Esophagus (tissue), 2 donors: ENCODE data around the gene GPRIN3. TPM values are rescaled to one million over a fixed set of nuclear protein-coding genes. Genes with fewer than 3 reads are reported as not detected.
A peak's percentile ranks its signal among the peaks of the same experiment; 100 is the strongest.
"Not testable (repeated sequence)": the region's sequence is repeated elsewhere in the genome, so short reads cannot be mapped to it uniquely, and the experiment has no call there.

Experiments used
- H3K27ac ChIP-seq, 2 donors: one replicate each; pipeline ENCODE4 v1.5.1; 2013; ENCODE audit warnings: low read depth in 2 of 2, mild to moderate bottlenecking in 2 of 2, inconsistent platforms in 1 of 2, low read length in 1 of 2, moderate library complexity in 1 of 2
- H3K27me3 ChIP-seq, 2 donors: one replicate each; pipeline ENCODE4 v1.6.1; 2013; ENCODE audit warnings: low read length in 2 of 2, control low read depth in 1 of 2, mild to moderate bottlenecking in 1 of 2; ENCODE audit not compliant: insufficient read depth in 2 of 2, control insufficient read depth in 1 of 2
- H3K36me3 ChIP-seq, 2 donors: one replicate each; pipeline ENCODE4 v1.6.1; 2013; ENCODE audit warnings: low read length in 1 of 2; ENCODE audit not compliant: control insufficient read depth in 2 of 2, insufficient read depth in 2 of 2
- H3K4me1 ChIP-seq, 2 donors: one replicate each; pipeline ENCODE4 v1.6.1; 2013; ENCODE audit warnings: low read length in 1 of 2; ENCODE audit not compliant: control insufficient read depth in 2 of 2, insufficient read depth in 2 of 2
- H3K4me3 ChIP-seq, 2 donors: one replicate each; pipeline ENCODE4 v1.5.1; 2013; ENCODE audit warnings: low read length in 2 of 2, mild to moderate bottlenecking in 2 of 2, low read depth in 1 of 2, moderate library complexity in 1 of 2
- H3K9me3 ChIP-seq, 2 donors: one replicate each; pipeline ENCODE4 v1.6.1; 2013; ENCODE audit warnings: mild to moderate bottlenecking in 2 of 2, low read depth in 1 of 2, low read length in 1 of 2, moderate library complexity in 1 of 2; ENCODE audit not compliant: control insufficient read depth in 2 of 2, insufficient read depth in 1 of 2
- WGBS, 2 donors: extraction: QIAGEN DNeasy Blood & Tissue Kit; methylation state at CpG; one replicate each; pipeline ENCODE4 v1.1.7; 2013; 5-methylcytosine and 5-hydroxymethylcytosine counted together
- polyA plus RNA-seq, 2 donors: library from polyadenylated mRNA; stranded (reverse); fragments of 200-250 nt; gene quantifications; one replicate each; pipeline ENCODE4 v1.2.3, GENCODE V29; 2013
- donor health status: healthy with polysubstance abuse.
- donor health status: Bipolar disorder and iron deficiency.

The GPRIN3 gene
- polyA plus RNA-seq, 2 donors, result 0.20 to 0.24 TPM

GRCh38 chr4:89316211-89316610 is 8.6 kb upstream of the GPRIN3 start:
- Histone ChIP-seq H3K4me1 (no peaks in the 10 kb centered on the region), H3K27me3 (no peaks in the 10 kb centered on the region), H3K27ac (no peak overlapping the region), H3K4me3 (no peak overlapping the region), H3K9me3 (no peaks in the 10 kb centered on the region), H3K36me3 (no peaks in the 10 kb centered on the region)
- 78 to 92% methylated on average over 1 of the region's 1 CpG for WGBS, 2 donors

GRCh38 chr4:89314291-89314690 is 6.7 kb upstream of the GPRIN3 start:
- Histone ChIP-seq H3K27me3 (no peaks in the 10 kb centered on the region), H3K36me3 (no peaks in the 10 kb centered on the region), H3K9me3 (no peaks in the 10 kb centered on the region), H3K4me3 (no peak overlapping the region), H3K27ac (no peak overlapping the region), H3K4me1 (no peaks in the 10 kb centered on the region)
- WGBS, 2 donors, result 93 to 97% methylated on average over 3 of the region's 3 CpGs

- Histone ChIP-seq H3K27me3 (no peaks in the 10 kb centered on the region), H3K9me3 (no peaks in the 10 kb centered on the region)
Observed at GRCh38 chr4:89312066-89312465, 4.5 kb upstream of the GPRIN3 start.

GRCh38 chr4:89311433-89311832 is 3.8 kb upstream of the GPRIN3 start:
- Histone ChIP-seq H3K9me3 (no peaks in the 10 kb centered on the region), H3K27ac (no peak overlapping the region), H3K4me3 (no peak overlapping the region), H3K4me1 (peaks cover 0 to 2% of the 10 kb centered on the region in 2 donors), H3K36me3 (no peaks in the 10 kb centered on the region), H3K27me3 (no peaks in the 10 kb centered on the region)
- 40% methylated on average over 1 of the region's 1 CpG for WGBS, 2 donors

More at GRCh38 chr4:89312066-89312465, 4.5 kb upstream of the GPRIN3 start:
- no peaks in the 10 kb centered on the region for H3K36me3 ChIP-seq
- H3K27ac ChIP-seq, result no peak overlapping the region
- H3K4me3 ChIP-seq, result no peak overlapping the region
- peaks cover 0 to 2% of the 10 kb centered on the region in 2 donors for H3K4me1 ChIP-seq

- H3K4me3 ChIP-seq, H3K27ac ChIP-seq, H3K9me3 ChIP-seq, H3K4me1 ChIP-seq, H3K27me3 ChIP-seq, H3K36me3 ChIP-seq: not testable (repeated sequence)
- 98 to 99% methylated on average over 5 of the region's 5 CpGs for whole genome bisulfite sequencing, 2 donors
Observed at GRCh38 chr4:89309154-89309553, 1.6 kb upstream of the GPRIN3 start.

GRCh38 chr4:89308161-89308500 is 531 bp upstream of the GPRIN3 start:
- Histone ChIP-seq H3K36me3 (no peaks in the 10 kb centered on the region), H3K27ac (no peak overlapping the region), H3K4me1 (peaks cover 0 to 2% of the 10 kb centered on the region in 2 donors), H3K4me3 (peak overlapping the region; percentile 42 to 58), H3K27me3 (no peaks in the 10 kb centered on the region), H3K9me3 (no peaks in the 10 kb centered on the region)
- WGBS, 2 donors, result 18 to 39% methylated on average over 6 of the region's 6 CpGs

DNA sequence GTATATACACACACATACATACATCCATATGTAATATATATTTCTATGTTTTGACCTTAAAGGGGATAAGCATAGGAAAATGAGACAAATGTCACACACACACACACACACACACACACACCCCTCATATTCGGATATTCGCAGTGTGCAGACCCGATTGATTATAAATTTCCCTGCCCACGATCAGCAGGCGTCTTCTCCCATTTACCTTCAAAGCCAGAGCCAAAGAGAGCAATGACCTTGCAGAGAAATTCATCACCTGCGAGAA is 488 bp downstream of the GPRIN3 start:
- 14 to 17% methylated on average over 6 of the region's 6 CpGs for WGBS, 2 donors
- H3K27me3 ChIP-seq, result no peaks in the 10 kb centered on the region
- no peaks in the 10 kb centered on the region for H3K9me3 ChIP-seq
- peak overlapping the region in 1 of 2 donors; percentile 24 for H3K27ac ChIP-seq
- peak overlapping the region; percentile 42 to 58 for H3K4me3 ChIP-seq
- H3K36me3 ChIP-seq, result no peaks in the 10 kb centered on the region
- H3K4me1 ChIP-seq, result peaks cover 0 to 2% of the 10 kb centered on the region in 2 donors

GRCh38 chr4:89306486-89307177 is 968 bp downstream of the GPRIN3 start:
- no peaks in the 10 kb centered on the region for H3K27me3 ChIP-seq
- H3K4me1 ChIP-seq, result peaks cover 0 to 2% of the 10 kb centered on the region in 2 donors
- 56 to 58% methylated on average over 11 of the region's 11 CpGs for WGBS, 2 donors
- H3K4me3 ChIP-seq, result peak overlapping the region; percentile 28 to 42
- no peaks in the 10 kb centered on the region for H3K36me3 ChIP-seq
- peak overlapping the region in 1 of 2 donors; percentile 7 for H3K27ac ChIP-seq
- H3K9me3 ChIP-seq, result no peaks in the 10 kb centered on the region

DNA sequence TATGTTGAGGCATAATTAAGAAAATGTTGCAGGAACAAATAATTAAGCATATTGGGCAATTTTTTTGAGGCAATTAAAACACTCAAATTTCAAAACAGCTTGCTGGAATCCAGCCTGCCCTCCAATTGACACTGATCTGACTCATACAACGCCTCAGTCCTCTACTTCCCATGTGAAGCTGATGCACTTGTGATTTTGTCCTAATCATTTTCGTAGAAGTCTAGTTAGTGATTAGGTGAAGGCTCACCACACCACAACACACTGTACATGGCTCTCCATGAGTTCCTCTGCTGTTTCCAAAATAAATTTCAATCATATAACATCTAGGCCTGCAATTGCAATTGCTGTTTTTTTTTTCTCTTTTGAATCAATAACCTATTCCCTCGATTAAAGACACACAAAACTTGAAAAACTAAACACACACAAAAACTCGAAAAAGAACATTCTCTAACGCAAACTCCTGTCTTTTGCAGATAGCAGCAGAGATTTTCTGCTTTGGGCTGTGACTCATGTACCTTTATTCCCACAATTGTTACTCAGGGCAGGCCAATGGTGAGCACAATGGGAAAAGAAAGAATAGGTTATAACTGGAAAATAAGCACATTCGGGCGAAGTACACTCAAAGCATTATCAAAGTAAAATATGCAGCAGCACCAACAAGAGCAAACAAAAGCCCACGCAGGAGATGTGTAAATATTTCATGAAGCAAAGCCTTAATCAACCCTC is 1.7 kb downstream of the GPRIN3 start:
- Histone ChIP-seq H3K27me3 (no peaks in the 10 kb centered on the region), H3K9me3 (no peaks in the 10 kb centered on the region), H3K4me1 (peaks cover 0 to 2% of the 10 kb centered on the region in 2 donors), H3K4me3 (peak overlapping the region in 1 of 2 donors; percentile 42), H3K27ac (no peak overlapping the region), H3K36me3 (no peaks in the 10 kb centered on the region)
- WGBS, 2 donors, result 52 to 63% methylated on average over 8 of the region's 8 CpGs

DNA sequence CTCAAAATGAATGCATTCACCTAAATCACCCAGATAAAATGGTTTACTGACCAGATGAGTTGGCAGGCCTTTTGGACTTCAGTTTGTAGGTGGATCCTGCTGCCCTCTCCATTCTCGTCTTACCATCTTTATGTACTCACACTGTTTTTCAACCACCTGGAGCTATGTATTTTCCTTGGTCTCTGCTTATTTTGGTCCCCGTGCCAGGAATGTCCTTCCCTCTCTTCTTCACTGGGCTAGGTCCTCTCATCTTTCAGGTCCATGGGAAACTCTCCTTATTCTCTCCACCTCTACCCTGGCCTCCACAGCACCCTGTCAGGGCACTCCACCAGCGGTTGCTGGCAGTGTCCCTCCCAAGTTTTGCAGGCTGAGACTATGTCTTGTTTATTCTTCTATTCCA is 2.6 kb downstream of the GPRIN3 start:
- H3K27ac ChIP-seq, result no peak overlapping the region
- 61 to 75% methylated on average over 3 of the region's 3 CpGs for WGBS, 2 donors
- no peaks in the 10 kb centered on the region for H3K9me3 ChIP-seq
- H3K4me3 ChIP-seq, result no peak overlapping the region
- H3K36me3 ChIP-seq, result no peaks in the 10 kb centered on the region
- H3K27me3 ChIP-seq, result no peaks in the 10 kb centered on the region
- peaks cover 0 to 2% of the 10 kb centered on the region in 2 donors for H3K4me1 ChIP-seq
